GM23338 (cell line): ENCODE data around the gene CCDC27. TPM values are rescaled to one million over a fixed set of nuclear protein-coding genes. Genes with fewer than 3 reads are reported as not detected.
A peak's percentile ranks its signal among the peaks of the same experiment; 100 is the strongest.

ENCODE experiments used
- ATAC-seq: fragments of 200-7000 bp; cut with Tn5 transposase; 3 replicates; pipeline ENCODE4 v1.9.1; 2020
- DNase-seq: peaks from one replicate; pipeline ENCODE4 v3.0.0-alpha.2; 2015; ENCODE audit warnings: low spot score
- H2AFZ ChIP-seq: fragments of 200-600 bp; sonication (generic); 2 replicates; pipeline ENCODE4 v1.8.0; 2016; ENCODE audit warnings: antibody characterized with exemption, mild to moderate bottlenecking, moderate library complexity
- H3F3A ChIP-seq: fragments of 200-600 bp; sonication (generic); replicated peaks from 2 replicates; pipeline ENCODE4 v1.8.0; 2017; ENCODE audit warnings: antibody characterized with exemption, mixed run types, low read depth
- H3K27ac ChIP-seq: fragments of 200-600 bp; sonication (generic); 2 replicates; pipeline ENCODE4 v1.6.1; 2016; ENCODE audit warnings: low read depth
- H3K27me3 ChIP-seq: fragments of 200-600 bp; sonication (generic); 2 replicates; pipeline ENCODE4 v1.8.0; 2016; ENCODE audit warnings: mild to moderate bottlenecking, mixed run types, moderate library complexity; ENCODE audit not compliant: insufficient read depth
- H3K36me3 ChIP-seq: fragments of 200-600 bp; sonication (generic); 2 replicates; pipeline ENCODE4 v1.8.0; 2016; ENCODE audit warnings: mild to moderate bottlenecking; ENCODE audit not compliant: insufficient read depth
- H3K4me1 ChIP-seq: fragments of 200-600 bp; sonication (generic); 2 replicates; pipeline ENCODE4 v1.8.0; 2016; ENCODE audit warnings: mild to moderate bottlenecking, moderate library complexity; ENCODE audit not compliant: insufficient read depth
- H3K4me2 ChIP-seq: fragments of 200-600 bp; sonication (generic); 2 replicates; pipeline ENCODE4 v1.7.1; 2017; ENCODE audit warnings: mixed run types
- H3K4me3 ChIP-seq: fragments of 200-600 bp; sonication (generic); 2 replicates; pipeline ENCODE4 v1.6.1; 2016; ENCODE audit warnings: mixed run types
- H3K79me2 ChIP-seq: fragments of 200-600 bp; sonication (generic); replicated peaks from 2 replicates; pipeline ENCODE4 v1.8.0; 2017; ENCODE audit warnings: mild to moderate bottlenecking; ENCODE audit not compliant: insufficient read depth
- H3K9me2 ChIP-seq: fragments of 200-600 bp; sonication (generic); 2 replicates; pipeline ENCODE4 v1.8.0; 2017; ENCODE audit not compliant: insufficient read depth
- H4K20me1 ChIP-seq: fragments of 200-600 bp; sonication (generic); replicated peaks from 2 replicates; pipeline ENCODE4 v1.8.0; 2017; ENCODE audit warnings: mild to moderate bottlenecking; ENCODE audit not compliant: insufficient read depth
- H3K27ac Mint-ChIP-seq: 2 replicates; pipeline ENCODE4 v1.8.0; 2020; ENCODE audit warnings: inconsistent platforms, mild to moderate bottlenecking, moderate library complexity, mixed read lengths
- H3K27me3 Mint-ChIP-seq: 3 replicates; pipeline ENCODE4 v1.8.0; 2022; ENCODE audit warnings: low read depth, mild to moderate bottlenecking, moderate library complexity, mixed read lengths, inconsistent platforms; ENCODE audit not compliant: insufficient read depth, poor library complexity
- H3K36me3 Mint-ChIP-seq: 3 replicates; pipeline ENCODE4 v1.8.0; 2021; ENCODE audit warnings: low read depth, mild to moderate bottlenecking, inconsistent platforms, moderate library complexity, mixed read lengths
- H3K4me1 Mint-ChIP-seq: 3 replicates; pipeline ENCODE4 v1.8.0; 2020; ENCODE audit warnings: mild to moderate bottlenecking, inconsistent platforms, mixed read lengths
- H3K4me3 Mint-ChIP-seq: 3 replicates; pipeline ENCODE4 v1.8.0; 2021; ENCODE audit warnings: moderate library complexity, mild to moderate bottlenecking, inconsistent platforms, mixed read lengths
- H3K9me3 Mint-ChIP-seq: 3 replicates; pipeline ENCODE4 v1.8.0; 2020; ENCODE audit warnings: moderate library complexity, mild to moderate bottlenecking, inconsistent platforms, mixed read lengths
- CREB1 ChIP-seq: fragments of 250-450 bp; sonication (Bioruptor Pico); IDR thresholded peaks from 2 replicates; pipeline ENCODE4 v1.5.0; 2020; ENCODE audit warnings: low read depth, mild to moderate bottlenecking, moderate library complexity
- EZH2 ChIP-seq: fragments of 200-600 bp; sonication (generic); IDR thresholded peaks from one replicate; pipeline ENCODE4 v1.8.0; 2017; ENCODE audit warnings: antibody characterized with exemption, mild to moderate bottlenecking, low read depth; ENCODE audit not compliant: unreplicated experiment
- EZH2phosphoT487 ChIP-seq: fragments of 200-600 bp; sonication (generic); IDR thresholded peaks from one replicate; pipeline ENCODE4 v1.8.1; 2018; ENCODE audit warnings: antibody characterized with exemption; ENCODE audit not compliant: unreplicated experiment
- JUNB ChIP-seq: IDR thresholded peaks from one replicate; pipeline ENCODE4 v1.6.1; 2016; ENCODE audit warnings: antibody characterized with exemption; ENCODE audit not compliant: unreplicated experiment
- NANOG ChIP-seq: IDR thresholded peaks from 2 replicates; pipeline ENCODE4 v1.6.1; 2016; ENCODE audit warnings: antibody characterized with exemption, borderline replicate concordance
- POLR2AphosphoS5 ChIP-seq: IDR thresholded peaks from 2 replicates; pipeline ENCODE4 v1.6.1; 2016; ENCODE audit warnings: antibody characterized with exemption, low read depth
- STAT1 ChIP-seq: IDR thresholded peaks from one replicate; pipeline ENCODE4 v1.6.1; 2016; ENCODE audit warnings: antibody characterized with exemption; ENCODE audit not compliant: unreplicated experiment
- ZNF114 ChIP-seq: fragments of 250-450 bp; sonication (Bioruptor Pico); IDR thresholded peaks from 2 replicates; pipeline ENCODE4 v1.5.0; 2020; ENCODE audit warnings: mild to moderate bottlenecking, moderate library complexity
- ZNF331 ChIP-seq: fragments of 250-450 bp; sonication (Bioruptor Pico); IDR thresholded peaks from 2 replicates; pipeline ENCODE4 v1.5.0; 2020; ENCODE audit warnings: low read depth, mild to moderate bottlenecking, moderate library complexity
- polyA plus RNA-seq: library from polyadenylated mRNA; unstranded; fragments of >200 nt; fragmentation: Nextera tagmentation; extraction: Ambion mirVana; gene quantifications from 2 replicates; pipeline ENCODE4 v1.2.1, GENCODE V29; 2016
- total RNA-seq: library from RNA; depleted of rRNA; stranded (reverse); fragments of >200 nt; shearing (Covaris generic); gene quantifications from 2 replicates; pipeline ENCODE4 v1.2.3, GENCODE V29; 2014
- TF ChIP-seq, protein P1 (sequence below): IDR thresholded peaks from 2 replicates; pipeline ENCODE4 v1.6.1; 2016; ENCODE audit warnings: antibody characterized with exemption
- TF ChIP-seq, protein P2 (sequence below), 2 experiments: fragments of 200-600 bp in 1 of 2; sonication (generic) in 1 of 2; conservative IDR thresholded peaks; 2 replicates each; pipeline versions ENCODE4 v1.5.1 to v1.6.1; 2016 to 2017; ENCODE audit warnings: antibody characterized with exemption in 2 of 2, low read depth in 2 of 2, mild to moderate bottlenecking in 2 of 2, moderate library complexity in 1 of 2
- TF ChIP-seq, protein P3 (sequence below): IDR thresholded peaks from one replicate; pipeline ENCODE4 v1.6.1; 2018; ENCODE audit warnings: antibody characterized with exemption; ENCODE audit not compliant: unreplicated experiment
- TF ChIP-seq, protein P4 (sequence below): fragments of 250-450 bp; sonication (Bioruptor Pico); IDR thresholded peaks from 2 replicates; pipeline ENCODE4 v1.5.0; 2020; ENCODE audit warnings: mild to moderate bottlenecking, moderate library complexity

The CCDC27 gene
- total and polyA plus RNA-seq, 2 experiments from 2014 or later: 0.18 to 0.45 TPM

DNA sequence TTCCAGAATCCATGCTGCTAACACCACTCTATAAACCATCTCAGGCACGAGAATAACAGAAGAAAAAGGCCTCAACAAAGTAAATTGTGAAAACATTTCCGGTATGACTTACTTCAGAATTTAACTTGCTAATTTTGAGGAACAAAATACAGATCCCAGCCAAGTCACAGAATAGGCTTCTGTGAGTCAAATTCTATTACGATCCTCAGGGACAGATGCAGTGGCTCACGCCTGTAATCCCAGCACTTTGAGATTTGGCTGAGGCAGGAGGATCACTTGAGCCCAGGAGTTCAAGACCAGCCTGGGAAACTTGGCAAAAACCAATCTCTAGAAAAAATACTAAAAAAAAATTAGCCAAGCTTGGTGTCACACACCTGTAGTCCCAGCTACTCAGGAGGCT is 8.8 kb upstream of the CCDC27 start:
- Histone ChIP-seq H3K4me3 (no peak overlapping the region), H3K4me2 (0 out of 2 replicates have a peak overlapping the region, but pooled peaks have one; percentile 14), H3K79me2 (peaks cover 34% of the 10 kb centered on the region), H3K36me3 (no peaks in the 10 kb centered on the region), H3K27me3 (no peaks in the 10 kb centered on the region), H3K9me2 (no peaks in the 10 kb centered on the region), H2AFZ (no peak overlapping the region), H4K20me1 (peaks cover 12% of the 10 kb centered on the region), H3K4me1 (peaks cover 13% of the 10 kb centered on the region; the same call in 1 of the 2 replicates), H3K27ac (no peak overlapping the region), H3F3A (0 out of 2 replicates have a peak, but pooled peaks cover 8% of the 10 kb centered on the region)
- H3K27me3 Mint-ChIP-seq: peaks cover 15% of the 10 kb centered on the region
- TF ChIP-seq, protein P1, sequence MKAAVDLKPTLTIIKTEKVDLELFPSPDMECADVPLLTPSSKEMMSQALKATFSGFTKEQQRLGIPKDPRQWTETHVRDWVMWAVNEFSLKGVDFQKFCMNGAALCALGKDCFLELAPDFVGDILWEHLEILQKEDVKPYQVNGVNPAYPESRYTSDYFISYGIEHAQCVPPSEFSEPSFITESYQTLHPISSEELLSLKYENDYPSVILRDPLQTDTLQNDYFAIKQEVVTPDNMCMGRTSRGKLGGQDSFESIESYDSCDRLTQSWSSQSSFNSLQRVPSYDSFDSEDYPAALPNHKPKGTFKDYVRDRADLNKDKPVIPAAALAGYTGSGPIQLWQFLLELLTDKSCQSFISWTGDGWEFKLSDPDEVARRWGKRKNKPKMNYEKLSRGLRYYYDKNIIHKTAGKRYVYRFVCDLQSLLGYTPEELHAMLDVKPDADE: no peak
- TF ChIP-seq ZNF331 (CRISPR knock-in tag) (no peak), CREB1 (CRISPR knock-in tag) (no peak), EZH2 (no peak), STAT1 (no peak), JUNB (no peak), EZH2phosphoT487 (no peak), NANOG (no peak), ZNF114 (CRISPR knock-in tag) (no peak), POLR2AphosphoS5 (no peak)
- TF ChIP-seq, protein P2, sequence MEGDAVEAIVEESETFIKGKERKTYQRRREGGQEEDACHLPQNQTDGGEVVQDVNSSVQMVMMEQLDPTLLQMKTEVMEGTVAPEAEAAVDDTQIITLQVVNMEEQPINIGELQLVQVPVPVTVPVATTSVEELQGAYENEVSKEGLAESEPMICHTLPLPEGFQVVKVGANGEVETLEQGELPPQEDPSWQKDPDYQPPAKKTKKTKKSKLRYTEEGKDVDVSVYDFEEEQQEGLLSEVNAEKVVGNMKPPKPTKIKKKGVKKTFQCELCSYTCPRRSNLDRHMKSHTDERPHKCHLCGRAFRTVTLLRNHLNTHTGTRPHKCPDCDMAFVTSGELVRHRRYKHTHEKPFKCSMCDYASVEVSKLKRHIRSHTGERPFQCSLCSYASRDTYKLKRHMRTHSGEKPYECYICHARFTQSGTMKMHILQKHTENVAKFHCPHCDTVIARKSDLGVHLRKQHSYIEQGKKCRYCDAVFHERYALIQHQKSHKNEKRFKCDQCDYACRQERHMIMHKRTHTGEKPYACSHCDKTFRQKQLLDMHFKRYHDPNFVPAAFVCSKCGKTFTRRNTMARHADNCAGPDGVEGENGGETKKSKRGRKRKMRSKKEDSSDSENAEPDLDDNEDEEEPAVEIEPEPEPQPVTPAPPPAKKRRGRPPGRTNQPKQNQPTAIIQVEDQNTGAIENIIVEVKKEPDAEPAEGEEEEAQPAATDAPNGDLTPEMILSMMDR (conservative IDR thresholded peaks at IDR 0.05; ENCODE audit: low read depth in 2 of 2): no peak
- TF ChIP-seq, protein P3, sequence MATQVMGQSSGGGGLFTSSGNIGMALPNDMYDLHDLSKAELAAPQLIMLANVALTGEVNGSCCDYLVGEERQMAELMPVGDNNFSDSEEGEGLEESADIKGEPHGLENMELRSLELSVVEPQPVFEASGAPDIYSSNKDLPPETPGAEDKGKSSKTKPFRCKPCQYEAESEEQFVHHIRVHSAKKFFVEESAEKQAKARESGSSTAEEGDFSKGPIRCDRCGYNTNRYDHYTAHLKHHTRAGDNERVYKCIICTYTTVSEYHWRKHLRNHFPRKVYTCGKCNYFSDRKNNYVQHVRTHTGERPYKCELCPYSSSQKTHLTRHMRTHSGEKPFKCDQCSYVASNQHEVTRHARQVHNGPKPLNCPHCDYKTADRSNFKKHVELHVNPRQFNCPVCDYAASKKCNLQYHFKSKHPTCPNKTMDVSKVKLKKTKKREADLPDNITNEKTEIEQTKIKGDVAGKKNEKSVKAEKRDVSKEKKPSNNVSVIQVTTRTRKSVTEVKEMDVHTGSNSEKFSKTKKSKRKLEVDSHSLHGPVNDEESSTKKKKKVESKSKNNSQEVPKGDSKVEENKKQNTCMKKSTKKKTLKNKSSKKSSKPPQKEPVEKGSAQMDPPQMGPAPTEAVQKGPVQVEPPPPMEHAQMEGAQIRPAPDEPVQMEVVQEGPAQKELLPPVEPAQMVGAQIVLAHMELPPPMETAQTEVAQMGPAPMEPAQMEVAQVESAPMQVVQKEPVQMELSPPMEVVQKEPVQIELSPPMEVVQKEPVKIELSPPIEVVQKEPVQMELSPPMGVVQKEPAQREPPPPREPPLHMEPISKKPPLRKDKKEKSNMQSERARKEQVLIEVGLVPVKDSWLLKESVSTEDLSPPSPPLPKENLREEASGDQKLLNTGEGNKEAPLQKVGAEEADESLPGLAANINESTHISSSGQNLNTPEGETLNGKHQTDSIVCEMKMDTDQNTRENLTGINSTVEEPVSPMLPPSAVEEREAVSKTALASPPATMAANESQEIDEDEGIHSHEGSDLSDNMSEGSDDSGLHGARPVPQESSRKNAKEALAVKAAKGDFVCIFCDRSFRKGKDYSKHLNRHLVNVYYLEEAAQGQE: no peak
- TF ChIP-seq, protein P4, sequence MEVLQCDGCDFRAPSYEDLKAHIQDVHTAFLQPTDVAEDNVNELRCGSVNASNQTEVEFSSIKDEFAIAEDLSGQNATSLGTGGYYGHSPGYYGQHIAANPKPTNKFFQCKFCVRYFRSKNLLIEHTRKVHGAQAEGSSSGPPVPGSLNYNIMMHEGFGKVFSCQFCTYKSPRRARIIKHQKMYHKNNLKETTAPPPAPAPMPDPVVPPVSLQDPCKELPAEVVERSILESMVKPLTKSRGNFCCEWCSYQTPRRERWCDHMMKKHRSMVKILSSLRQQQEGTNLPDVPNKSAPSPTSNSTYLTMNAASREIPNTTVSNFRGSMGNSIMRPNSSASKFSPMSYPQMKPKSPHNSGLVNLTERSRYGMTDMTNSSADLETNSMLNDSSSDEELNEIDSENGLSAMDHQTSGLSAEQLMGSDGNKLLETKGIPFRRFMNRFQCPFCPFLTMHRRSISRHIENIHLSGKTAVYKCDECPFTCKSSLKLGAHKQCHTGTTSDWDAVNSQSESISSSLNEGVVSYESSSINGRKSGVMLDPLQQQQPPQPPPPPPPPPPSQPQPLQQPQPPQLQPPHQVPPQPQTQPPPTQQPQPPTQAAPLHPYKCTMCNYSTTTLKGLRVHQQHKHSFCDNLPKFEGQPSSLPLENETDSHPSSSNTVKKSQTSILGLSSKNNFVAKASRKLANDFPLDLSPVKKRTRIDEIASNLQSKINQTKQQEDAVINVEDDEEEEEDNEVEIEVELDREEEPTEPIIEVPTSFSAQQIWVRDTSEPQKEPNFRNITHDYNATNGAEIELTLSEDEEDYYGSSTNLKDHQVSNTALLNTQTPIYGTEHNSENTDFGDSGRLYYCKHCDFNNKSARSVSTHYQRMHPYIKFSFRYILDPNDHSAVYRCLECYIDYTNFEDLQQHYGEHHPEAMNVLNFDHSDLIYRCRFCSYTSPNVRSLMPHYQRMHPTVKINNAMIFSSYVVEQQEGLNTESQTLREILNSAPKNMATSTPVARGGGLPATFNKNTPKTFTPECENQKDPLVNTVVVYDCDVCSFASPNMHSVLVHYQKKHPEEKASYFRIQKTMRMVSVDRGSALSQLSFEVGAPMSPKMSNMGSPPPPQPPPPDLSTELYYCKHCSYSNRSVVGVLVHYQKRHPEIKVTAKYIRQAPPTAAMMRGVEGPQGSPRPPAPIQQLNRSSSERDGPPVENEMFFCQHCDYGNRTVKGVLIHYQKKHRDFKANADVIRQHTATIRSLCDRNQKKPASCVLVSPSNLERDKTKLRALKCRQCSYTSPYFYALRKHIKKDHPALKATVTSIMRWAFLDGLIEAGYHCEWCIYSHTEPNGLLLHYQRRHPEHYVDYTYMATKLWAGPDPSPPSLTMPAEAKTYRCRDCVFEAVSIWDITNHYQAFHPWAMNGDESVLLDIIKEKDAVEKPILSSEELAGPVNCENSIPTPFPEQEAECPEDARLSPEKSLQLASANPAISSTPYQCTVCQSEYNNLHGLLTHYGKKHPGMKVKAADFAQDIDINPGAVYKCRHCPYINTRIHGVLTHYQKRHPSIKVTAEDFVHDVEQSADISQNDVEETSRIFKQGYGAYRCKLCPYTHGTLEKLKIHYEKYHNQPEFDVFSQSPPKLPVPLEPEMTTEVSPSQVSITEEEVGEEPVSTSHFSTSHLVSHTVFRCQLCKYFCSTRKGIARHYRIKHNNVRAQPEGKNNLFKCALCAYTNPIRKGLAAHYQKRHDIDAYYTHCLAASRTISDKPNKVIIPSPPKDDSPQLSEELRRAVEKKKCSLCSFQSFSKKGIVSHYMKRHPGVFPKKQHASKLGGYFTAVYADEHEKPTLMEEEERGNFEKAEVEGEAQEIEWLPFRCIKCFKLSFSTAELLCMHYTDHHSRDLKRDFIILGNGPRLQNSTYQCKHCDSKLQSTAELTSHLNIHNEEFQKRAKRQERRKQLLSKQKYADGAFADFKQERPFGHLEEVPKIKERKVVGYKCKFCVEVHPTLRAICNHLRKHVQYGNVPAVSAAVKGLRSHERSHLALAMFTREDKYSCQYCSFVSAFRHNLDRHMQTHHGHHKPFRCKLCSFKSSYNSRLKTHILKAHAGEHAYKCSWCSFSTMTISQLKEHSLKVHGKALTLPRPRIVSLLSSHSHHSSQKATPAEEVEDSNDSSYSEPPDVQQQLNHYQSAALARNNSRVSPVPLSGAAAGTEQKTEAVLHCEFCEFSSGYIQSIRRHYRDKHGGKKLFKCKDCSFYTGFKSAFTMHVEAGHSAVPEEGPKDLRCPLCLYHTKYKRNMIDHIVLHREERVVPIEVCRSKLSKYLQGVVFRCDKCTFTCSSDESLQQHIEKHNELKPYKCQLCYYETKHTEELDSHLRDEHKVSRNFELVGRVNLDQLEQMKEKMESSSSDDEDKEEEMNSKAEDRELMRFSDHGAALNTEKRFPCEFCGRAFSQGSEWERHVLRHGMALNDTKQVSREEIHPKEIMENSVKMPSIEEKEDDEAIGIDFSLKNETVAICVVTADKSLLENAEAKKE: no peak
- no peak for DNase-seq
- peaks cover 28% of the 10 kb centered on the region for H3K4me1 Mint-ChIP-seq
- peak overlapping the region; percentile 36; the same call in 1 of the 2 replicates for H3K27ac Mint-ChIP-seq
- H3K9me3 Mint-ChIP-seq: no peaks in the 10 kb centered on the region
- ATAC-seq: no peak
- no peak overlapping the region for H3K4me3 Mint-ChIP-seq
- peaks cover 40% of the 10 kb centered on the region for H3K36me3 Mint-ChIP-seq
